Measurements from ENCODE around the gene RBM4. TPM values are rescaled to one million over a fixed set of nuclear protein-coding genes. Genes with fewer than 3 reads are reported as not detected.

RBM4 gene
- total and polyA plus RNA-seq, 7 experiments from 2014 or later, result 139 to 284 (median 211) TPM

- ATAC-seq (no peak), DNase-seq (no peak)
- peaks cover 12 to 18% of the 10 kb centered on the region in 2 donors for H3K4me1 ChIP-seq (ENCODE audit: control insufficient read depth in 2 of 2, insufficient read depth in 2 of 2, low read length in 2 of 2)
- peaks cover 0 to 3% (median 0%) of the 10 kb centered on the region in 5 donors for H3K27me3 Mint-ChIP-seq
- peaks cover 18 to 44% (median 40%) of the 10 kb centered on the region in 7 donors for H3K4me1 Mint-ChIP-seq
- ChIA-PET POLR2A (interaction anchor here (0.9 to 6.8 kb wide), 3 partner anchors 20 to 229 kb away, joined by 3 to 90 read pairs (median 19); partner anchors contain the start of genes CCDC87, CCS and RBM4), CTCF (interaction anchor here (0.6 to 0.7 kb wide), 2 partner anchors 64 to 176 kb away, joined by 3 read pairs; no protein-coding TSS in a partner anchor)
- no peak overlapping the region for H3K4me3 ChIP-seq (ENCODE audit: low read length)
- H3K4me3 Mint-ChIP-seq, result no peak overlapping the region
- intact Hi-C loops (cut with micrococcal nuclease), result loop anchor here in 1 of 2 donors (10.0 kb wide), 1 partner anchor 129 kb away; the partner anchor contains the start of gene DPP3
- no peaks in the 10 kb centered on the region for H3K27me3 ChIP-seq (ENCODE audit: control insufficient read depth in 2 of 2, insufficient read depth in 2 of 2, low read length in 2 of 2)
- peaks cover 0 to 7% (median 0%) of the 10 kb centered on the region in 11 donors for H3K9me3 Mint-ChIP-seq
- peaks cover 2 to 30% (median 13%) of the 10 kb centered on the region in 5 donors for H3K36me3 Mint-ChIP-seq
- H3K27ac ChIP-seq (ENCODE audit: low read depth, low read length), result no peak overlapping the region
- H3K9me3 ChIP-seq (ENCODE audit: control insufficient read depth in 2 of 3, low read length in 3 of 3), result no peaks in the 10 kb centered on the region
- H3K36me3 ChIP-seq (ENCODE audit: control insufficient read depth in 2 of 3, insufficient read depth in 3 of 3, low read length in 3 of 3), result peaks cover 0 to 11% (median 0%) of the 10 kb centered on the region in 3 experiments
- H3K27ac Mint-ChIP-seq, result no peak overlapping the region
Measured at GRCh38 chr11:66614073-66614472, 24.4 kb upstream of the RBM4 start.

GRCh38 chr11:66616379-66617154 lies 21.9 kb upstream of the RBM4 start, which contains the start of gene RBM14:
RBM14 (plus strand) TSS chr11:66616630; CDS start chr11:66616721, 91 bp downstream.
- peak within 1 kb of the TSS; percentile 86 to 99 (median 98) for H3K4me3 Mint-ChIP-seq

GRCh38 chr11:66617155-66617834 lies 21.2 kb upstream of the RBM4 start:
- peaks cover 0 to 3% (median 0%) of the 10 kb centered on the region in 5 donors for H3K27me3 Mint-ChIP-seq
- Histone ChIP-seq H3K27ac (ENCODE audit: low read depth, low read length) (peak overlapping the region; percentile 83), H3K9me3 (ENCODE audit: control insufficient read depth in 2 of 3, low read length in 3 of 3) (no peaks in the 10 kb centered on the region), H3K4me1 (ENCODE audit: control insufficient read depth in 2 of 2, insufficient read depth in 2 of 2, low read length in 2 of 2) (peaks cover 36 to 37% of the 10 kb centered on the region in 2 donors), H3K4me3 (ENCODE audit: low read length) (peak overlapping the region; percentile 97), H3K36me3 (ENCODE audit: control insufficient read depth in 2 of 3, insufficient read depth in 3 of 3, low read length in 3 of 3) (peaks cover 0 to 11% (median 0%) of the 10 kb centered on the region in 3 experiments), H3K27me3 (ENCODE audit: control insufficient read depth in 2 of 2, insufficient read depth in 2 of 2, low read length in 2 of 2) (no peaks in the 10 kb centered on the region)
- peaks cover 0 to 10% (median 0%) of the 10 kb centered on the region in 11 donors for H3K9me3 Mint-ChIP-seq
- H3K4me3 Mint-ChIP-seq, result peak overlapping the region; percentile 86 to 99 (median 98)
- CTCF ChIA-PET, result interaction anchor here (1.0 to 2.4 kb wide), 4 partner anchors 21 to 61 kb away, joined by 3 to 15 read pairs (median 9); partner anchors contain the start of genes RBM4 and RBM4B
- H3K27ac Mint-ChIP-seq, result peak overlapping the region; percentile 96 to 99 (median 98)
- H3K36me3 Mint-ChIP-seq, result peaks cover 4 to 37% (median 17%) of the 10 kb centered on the region in 5 donors
- POLR2A ChIA-PET, result interaction anchor here (0.6 to 12.0 kb wide), 31 partner anchors 8 to 1012 kb away, joined by 3 to 376 read pairs (median 4); partner anchors contain the start of genes ACTN3, CCDC87, CCS and CTSF
- no peak for ATAC-seq
- peak in 4 of 9 donors; percentile 28 to 59 (median 34) for DNase-seq
- intact Hi-C loops (cut with micrococcal nuclease), result loop anchor here (2.0 to 10.0 kb wide), 10 partner anchors 40 to 1195 kb away; partner anchors contain the start of genes KDM2A (in 2 of the 2), ACTN3 (in 1 of the 2), CDK2AP2 (in 1 of the 2) and DPP3 (in 1 of the 2)
- peaks cover 32 to 62% (median 52%) of the 10 kb centered on the region in 7 donors for H3K4me1 Mint-ChIP-seq

More at GRCh38 chr11:66616379-66617154, 21.9 kb upstream of the RBM4 start, which contains the start of gene RBM14:
- POLR2A ChIA-PET, result interaction anchor here (0.6 to 12.0 kb wide), 32 partner anchors 9 to 1013 kb away, joined by 3 to 376 read pairs (median 4); partner anchors contain the start of genes ACTN3, CCDC87, CCS and CTSF
- DNase-seq (peak; percentile 96 to 99 (median 99)), ATAC-seq (peak; percentile 88)
- Mint-ChIP-seq H3K9me3 (peaks cover 0 to 10% (median 0%) of the 10 kb centered on the region in 11 donors), H3K36me3 (peaks cover 4 to 37% (median 15%) of the 10 kb centered on the region in 5 donors), H3K4me1 (peaks cover 26 to 55% (median 47%) of the 10 kb centered on the region in 7 donors), H3K27ac (peak within 1 kb of the TSS; percentile 96 to 99 (median 98)), H3K27me3 (peaks cover 0 to 3% (median 0%) of the 10 kb centered on the region in 5 donors)
- Histone ChIP-seq H3K4me3 (ENCODE audit: low read length) (peak within 1 kb of the TSS; percentile 97), H3K9me3 (ENCODE audit: control insufficient read depth in 2 of 3, low read length in 3 of 3) (no peaks in the 10 kb centered on the region), H3K27me3 (ENCODE audit: control insufficient read depth in 2 of 2, insufficient read depth in 2 of 2, low read length in 2 of 2) (no peaks in the 10 kb centered on the region), H3K36me3 (ENCODE audit: control insufficient read depth in 2 of 3, insufficient read depth in 3 of 3, low read length in 3 of 3) (peaks cover 0 to 11% (median 0%) of the 10 kb centered on the region in 3 experiments), H3K4me1 (ENCODE audit: control insufficient read depth in 2 of 2, insufficient read depth in 2 of 2, low read length in 2 of 2) (peaks cover 29 to 30% of the 10 kb centered on the region in 2 donors), H3K27ac (ENCODE audit: low read depth, low read length) (peak within 1 kb of the TSS; percentile 83)
- CTCF ChIA-PET, result interaction anchor here (0.6 to 2.4 kb wide), 5 partner anchors 22 to 61 kb away, joined by 3 to 15 read pairs (median 3); partner anchors contain the start of genes RBM4 and RBM4B
- intact Hi-C loops (cut with micrococcal nuclease), result loop anchor here (1.0 to 10.0 kb wide), 16 partner anchors 23 to 1194 kb away; partner anchors contain the start of genes ACTN3 (in 2 of the 2), CCDC87 (in 2 of the 2), CCS (in 2 of the 2) and KDM2A (in 2 of the 2)

GRCh38 chr11:66619080-66619554 lies 19.4 kb upstream of the RBM4 start:
- peaks cover 4 to 44% (median 29%) of the 10 kb centered on the region in 5 donors for H3K36me3 Mint-ChIP-seq
- POLR2A ChIA-PET, result interaction anchor here (0.5 to 12.0 kb wide), 11 partner anchors 9 to 621 kb away, joined by 3 to 376 read pairs (median 3); partner anchors contain the start of genes CCDC87, CCS, RBM4 and RBM4B
- Histone ChIP-seq H3K36me3 (ENCODE audit: control insufficient read depth in 2 of 3, insufficient read depth in 3 of 3, low read length in 3 of 3) (peaks cover 0 to 21% (median under 1%) of the 10 kb centered on the region in 3 experiments), H3K4me1 (ENCODE audit: control insufficient read depth in 2 of 2, insufficient read depth in 2 of 2, low read length in 2 of 2) (peaks cover 47 to 54% of the 10 kb centered on the region in 2 donors), H3K9me3 (ENCODE audit: control insufficient read depth in 2 of 3, low read length in 3 of 3) (no peaks in the 10 kb centered on the region), H3K4me3 (ENCODE audit: low read length) (peak overlapping the region; percentile 97), H3K27ac (ENCODE audit: low read depth, low read length) (peak overlapping the region; percentile 83), H3K27me3 (ENCODE audit: control insufficient read depth in 2 of 2, insufficient read depth in 2 of 2, low read length in 2 of 2) (no peaks in the 10 kb centered on the region)
- H3K4me3 Mint-ChIP-seq, result peak overlapping the region; percentile 86 to 99 (median 98)
- peaks cover 0 to 3% (median 0%) of the 10 kb centered on the region in 5 donors for H3K27me3 Mint-ChIP-seq
- peak overlapping the region; percentile 96 to 99 (median 98) for H3K27ac Mint-ChIP-seq
- H3K9me3 Mint-ChIP-seq, result peaks cover 0 to 11% (median 0%) of the 10 kb centered on the region in 11 donors
- DNase-seq (peak in 7 of 9 donors; percentile 67 to 91 (median 89)), ATAC-seq (peak; percentile 66)
- CTCF ChIA-PET, result interaction anchor here (0.5 to 0.9 kb wide), 4 partner anchors 20 to 1111 kb away, joined by 3 to 4 read pairs (median 4); no protein-coding TSS in a partner anchor
- intact Hi-C loops (cut with micrococcal nuclease), result loop anchor here (1.0 to 10.0 kb wide), 8 partner anchors 19 to 1197 kb away; partner anchors contain the start of genes KDM2A (in 2 of the 2), RBM4 (in 2 of the 2), CDK2AP2 (in 1 of the 2) and DPP3 (in 1 of the 2)
- peaks cover 50 to 81% (median 67%) of the 10 kb centered on the region in 7 donors for H3K4me1 Mint-ChIP-seq

GRCh38 chr11:66624450-66624849 lies 14.1 kb upstream of the RBM4 start:
- CTCF ChIA-PET, result interaction anchor here (1.5 kb wide), 1 partner anchor 13 kb away, joined by 5 read pairs; no protein-coding TSS in a partner anchor
- Histone ChIP-seq H3K4me1 (ENCODE audit: control insufficient read depth in 2 of 2, insufficient read depth in 2 of 2, low read length in 2 of 2) (peaks cover 30 to 43% of the 10 kb centered on the region in 2 donors), H3K27ac (ENCODE audit: low read depth, low read length) (no peak overlapping the region), H3K27me3 (ENCODE audit: control insufficient read depth in 2 of 2, insufficient read depth in 2 of 2, low read length in 2 of 2) (no peaks in the 10 kb centered on the region), H3K36me3 (ENCODE audit: control insufficient read depth in 2 of 3, insufficient read depth in 3 of 3, low read length in 3 of 3) (peaks cover 31 to 62% (median 38%) of the 10 kb centered on the region in 3 experiments), H3K9me3 (ENCODE audit: control insufficient read depth in 2 of 3, low read length in 3 of 3) (no peaks in the 10 kb centered on the region), H3K4me3 (ENCODE audit: low read length) (no peak overlapping the region)
- POLR2A ChIA-PET, result interaction anchor here (0.9 to 12.0 kb wide), 4 partner anchors 8 to 53 kb away, joined by 3 to 376 read pairs (median 7); partner anchors contain the start of genes RBM14, RBM4 and RBM4B
- intact Hi-C loops (cut with micrococcal nuclease), result no loop called here
- H3K9me3 Mint-ChIP-seq, result peaks cover 0 to 6% (median 0%) of the 10 kb centered on the region in 11 donors
- H3K27ac Mint-ChIP-seq, result peak overlapping the region in 1 of 9 donors; percentile 61
- peaks cover 54 to 87% (median 69%) of the 10 kb centered on the region in 7 donors for H3K4me1 Mint-ChIP-seq
- no peaks in the 10 kb centered on the region for H3K27me3 Mint-ChIP-seq
- H3K4me3 Mint-ChIP-seq, result peak overlapping the region in 2 of 10 donors; percentile 57 to 58
- ATAC-seq, result peak; percentile 5
- H3K36me3 Mint-ChIP-seq, result peaks cover 0 to 58% (median 33%) of the 10 kb centered on the region in 5 donors
- no peak for DNase-seq
